A549 (cell line): ENCODE data around the gene PFN1. TPM values are rescaled to one million over a fixed set of nuclear protein-coding genes. Genes with fewer than 3 reads are reported as not detected.

Experiments used
- ATAC-seq, 2 experiments: fragments of 200-7000 bp in 1 of 2; fragments of >200 bp in 1 of 2; cut with Nextera tagmentation in 1 of 2; cut with Tn5 transposase in 1 of 2; 3 replicates each; pipeline versions ENCODE4 v1.8.0 to v1.9.1; 2018 to 2020; ENCODE audit warnings: mild to moderate bottlenecking in 1 of 2, moderate library complexity in 1 of 2
- CTCF ChIA-PET: fragments of 300-600 bp; sonication (Branson Sonifier 250); formaldehyde crosslinking; extraction: SDS; loops from one replicate; lab custom pipeline; 2021; ENCODE audit warnings: antibody characterized with exemption, inconsistent platforms; lab: Yijun Ruan, JAX
- POLR2A ChIA-PET: fragments of 350-600 bp; formaldehyde crosslinking; extraction: SDS; loops from one replicate; lab custom pipeline; 2021; ENCODE audit warnings: antibody characterized with exemption, inconsistent platforms; lab: Yijun Ruan, JAX
- DNase-seq, 2 experiments: peaks; one replicate each; pipeline versions ENCODE4 v3.0.0 to v3.0.0-alpha.2; 2011 to 2016; ENCODE audit warnings: low read depth in 1 of 2, low spot score in 1 of 2
- FAIRE-seq: peaks from 2 replicates; lab custom pipeline; 2011; peaks lifted over from hg19 to GRCh38; lab: Jason Lieb, UNC
- H3K27ac ChIP-seq, 2 experiments: fragments of >200 bp; sonication (Bioruptor Twin); formaldehyde crosslinking; 3 replicates each; pipeline ENCODE4 v1.5.1; 2016 to 2017
- H3K4me1 ChIP-seq: fragments of >200 bp; sonication (Bioruptor Twin); formaldehyde crosslinking; 3 replicates; pipeline ENCODE4 v1.6.1; 2016
- H3K4me2 ChIP-seq: fragments of >200 bp; sonication (Bioruptor Twin); formaldehyde crosslinking; 3 replicates; pipeline ENCODE4 v1.6.1; 2016
- H3K4me3 ChIP-seq: fragments of >200 bp; sonication (Bioruptor Twin); formaldehyde crosslinking; 3 replicates; pipeline ENCODE4 v1.5.1; 2016
- H3K9me3 ChIP-seq: fragments of >200 bp; sonication (Bioruptor Twin); formaldehyde crosslinking; 3 replicates; pipeline ENCODE4 v1.6.1; 2016
- BCL3 ChIP-seq: fragments of >200 bp; sonication (Bioruptor Twin); formaldehyde crosslinking; IDR thresholded peaks from 3 replicates; pipeline ENCODE4 v1.6.1; 2016
- CBX2 ChIP-seq: fragments of 200-600 bp; sonication (generic); IDR thresholded peaks from 2 replicates; pipeline ENCODE4 v1.6.1; 2016; ENCODE audit warnings: low read depth, mild to moderate bottlenecking, borderline replicate concordance
- CHD4 ChIP-seq: fragments of 200-600 bp; sonication (generic); IDR thresholded peaks from 2 replicates; pipeline ENCODE4 v1.6.1; 2016; ENCODE audit warnings: antibody characterized with exemption, mild to moderate bottlenecking, borderline replicate concordance
- EP300 ChIP-seq, 2 experiments: fragments of >200 bp; sonication (Bioruptor Twin); formaldehyde crosslinking; IDR thresholded peaks; 2 replicates in 1 of 2; 3 replicates in 1 of 2; pipeline ENCODE4 v1.6.1; 2016 to 2017
- ESRRA ChIP-seq: fragments of 150-350 bp; IDR thresholded peaks from 2 replicates; pipeline ENCODE4 v1.6.1; 2014; ENCODE audit warnings: mild to moderate bottlenecking, low read length, borderline replicate concordance
- FOXS1 ChIP-seq: fragments of 250-450 bp; sonication (Bioruptor Pico); IDR thresholded peaks from 2 replicates; pipeline ENCODE4 v1.5.0; 2020; ENCODE audit warnings: mild to moderate bottlenecking, moderate library complexity
- GATA3 ChIP-seq: IDR thresholded peaks from 2 replicates; pipeline ENCODE4 v1.6.1; 2012; ENCODE audit warnings: borderline replicate concordance
- JUN ChIP-seq, 2 experiments: fragments of >200 bp; sonication (Bioruptor Twin); formaldehyde crosslinking; IDR thresholded peaks; 2 replicates in 1 of 2; 3 replicates in 1 of 2; pipeline ENCODE4 v1.6.1; 2016 to 2017
- MAFK ChIP-seq: fragments of 450-650 bp; IDR thresholded peaks from 2 replicates; pipeline ENCODE4 v1.6.1; 2014; ENCODE audit not compliant: partially characterized antibody
- PBX3 ChIP-seq: IDR thresholded peaks from 2 replicates; pipeline ENCODE4 v1.6.1; 2012
- POLR2AphosphoS2 ChIP-seq: conservative IDR thresholded peaks from 2 replicates; pipeline ENCODE4 v1.6.1; 2012; ENCODE audit warnings: low read length, improper control_type of control experiment, inconsistent platforms
- RCOR1 ChIP-seq: fragments of 150-350 bp; IDR thresholded peaks from 2 replicates; pipeline ENCODE4 v1.6.1; 2014; ENCODE audit warnings: antibody characterized with exemption, low read length, low read depth
- RFX5 ChIP-seq: fragments of 450-650 bp; IDR thresholded peaks from 2 replicates; pipeline ENCODE4 v1.7.1; 2014; ENCODE audit warnings: antibody characterized with exemption, mild to moderate bottlenecking, moderate library complexity
- SMC3 ChIP-seq: fragments of >200 bp; sonication (Bioruptor Twin); formaldehyde crosslinking; IDR thresholded peaks from 3 replicates; pipeline ENCODE4 v1.6.1; 2018; ENCODE audit warnings: inconsistent platforms
- TP53 ChIP-seq: fragments of 250-450 bp; sonication (Bioruptor Pico); IDR thresholded peaks from 2 replicates; pipeline ENCODE4 v1.5.0; 2021; ENCODE audit warnings: mild to moderate bottlenecking, moderate library complexity
- USF2 ChIP-seq: fragments of 450-650 bp; IDR thresholded peaks from 2 replicates; pipeline ENCODE4 v1.6.1; 2014; ENCODE audit warnings: antibody characterized with exemption
- WGBS: methylation state at CpG from one replicate; pipeline ENCODE4 v1.1.6; 2017; ENCODE audit errors: missing lambda C conversion rate; 5-methylcytosine and 5-hydroxymethylcytosine counted together
- polyA plus RNA-seq, 4 experiments: library from polyadenylated mRNA; depleted of rRNA in 3 of 4; stranded (reverse); fragments of >200 nt; fragmentation: RNase III in 1 of 4; extraction: RNeasy Plus Mini Kit Qiagen cat#74134 plus additional on column Dnase treatment in 1 of 4; gene quantifications; 2 replicates in 3 of 4; 3 replicates in 1 of 4; pipeline ENCODE4 v1.2.3, GENCODE V29; 2011 to 2017

The PFN1 gene
- polyA plus RNA-seq, 2 of the 4 experiments (the other 2 are of a cell fraction), result 1,732 to 3,230 TPM

GRCh38 chr17:4974115-4974670, 25.9 kb upstream of the PFN1 start:
- no peak overlapping the region for H3K27ac ChIP-seq
- CTCF ChIA-PET, result interaction anchor here (1.2 to 11.2 kb wide), 5 partner anchors 9 to 88 kb away, joined by 3 to 148 read pairs (median 7); partner anchors contain the start of gene CAMTA2
- FAIRE-seq, result no peak

DNA sequence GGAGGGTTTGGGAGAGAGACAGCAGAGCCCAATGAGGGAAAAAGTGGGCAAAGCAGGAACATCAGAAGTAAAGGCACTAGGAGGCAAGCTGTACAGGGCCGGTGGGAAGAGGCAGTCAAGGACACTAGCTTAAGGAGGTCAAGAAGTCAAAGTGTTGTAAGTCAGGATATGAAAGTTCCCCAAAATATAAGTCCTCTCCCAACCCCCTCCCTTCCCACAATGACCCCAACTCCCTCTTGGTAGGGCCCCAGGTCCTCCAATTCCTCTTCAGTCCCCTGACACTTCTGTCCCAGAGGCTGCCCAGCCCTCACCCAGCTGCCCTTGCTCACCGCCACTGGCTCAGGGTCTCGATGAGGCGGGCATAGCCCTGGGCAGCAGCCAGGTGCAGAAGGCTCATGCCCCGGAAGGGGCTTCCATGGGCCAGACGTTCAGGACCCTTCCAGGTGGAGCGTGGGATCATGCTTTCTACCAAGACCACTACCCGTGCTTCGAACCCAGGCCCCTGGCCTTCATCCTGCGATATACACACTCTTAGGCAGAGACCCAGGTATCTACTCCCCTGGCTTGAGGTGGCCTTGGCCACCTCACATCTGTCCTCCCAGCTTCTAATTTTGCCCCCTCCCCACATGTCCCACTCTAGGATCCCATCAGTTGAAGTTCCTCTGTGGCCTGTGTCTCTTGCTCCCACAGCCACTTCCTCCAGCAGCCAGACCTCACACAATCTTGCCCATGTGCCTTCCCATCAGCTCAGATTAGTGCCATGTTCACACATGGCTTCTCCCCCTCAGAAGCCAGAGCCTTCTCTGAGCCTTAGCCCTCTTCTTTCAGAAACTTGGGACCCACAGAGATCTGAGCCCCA, 25.2 kb upstream of the PFN1 start:
- Histone ChIP-seq H3K4me3 (no peak overlapping the region), H3K9me3 (no peaks in the 10 kb centered on the region), H3K4me2 (no peak overlapping the region), H3K4me1 (peaks cover 14% of the 10 kb centered on the region), H3K27ac (no peak overlapping the region)
- no peak for FAIRE-seq
- TF ChIP-seq TP53 (CRISPR knock-in tag) (no peak), CBX2 (no peak), SMC3 (no peak), JUN (IDR thresholded peaks at IDR 0.05) (no peak)
- ATAC-seq, result no peak
- DNase-seq, result no peak
- CTCF ChIA-PET, result interaction anchor here (1.0 to 11.2 kb wide), 6 partner anchors 6 to 89 kb away, joined by 3 to 148 read pairs (median 20); partner anchors contain the start of gene CAMTA2
- POLR2A ChIA-PET, result no interaction called here
- WGBS, result 90% methylated on average over 10 of the region's 10 CpGs

More at GRCh38 chr17:4974115-4974670, 25.9 kb upstream of the PFN1 start:
- H3K4me1 ChIP-seq, result peaks cover 7% of the 10 kb centered on the region
- H3K9me3 ChIP-seq, result no peaks in the 10 kb centered on the region
- no peak overlapping the region for H3K4me3 ChIP-seq
- no peak for ATAC-seq
- POLR2A ChIA-PET, result no interaction called here
- TF ChIP-seq GATA3 (no peak), RCOR1 (no peak), EP300 (IDR thresholded peaks at IDR 0.05) (no peak), USF2 (no peak), RFX5 (no peak)
- no peak for DNase-seq
- 93% methylated on average over 8 of the region's 9 CpGs for WGBS
- H3K4me2 ChIP-seq, result no peak overlapping the region

GRCh38 chr17:4972752-4973151, 24.4 kb upstream of the PFN1 start:
- Histone ChIP-seq H3K4me1 (peaks cover 15% of the 10 kb centered on the region), H3K27ac (no peak overlapping the region), H3K4me2 (no peak overlapping the region), H3K4me3 (no peak overlapping the region), H3K9me3 (no peaks in the 10 kb centered on the region)
- FAIRE-seq, result no peak
- ATAC-seq, result no peak
- TF ChIP-seq BCL3 (no peak), RCOR1 (no peak), PBX3 (no peak), ESRRA (no peak), CHD4 (no peak), FOXS1 (CRISPR knock-in tag) (no peak), MAFK (no peak), POLR2AphosphoS2 (no peak)
- DNase-seq, result no peak
- ChIA-PET POLR2A (no interaction called here), CTCF (interaction anchor here (0.6 to 11.2 kb wide), 6 partner anchors 7 to 90 kb away, joined by 3 to 148 read pairs (median 19); partner anchors contain the start of gene CAMTA2)
- WGBS, result 96% methylated on average over 12 of the region's 12 CpGs
